Osteoblast (primary cell): ENCODE measurements around the gene SCT. TPM values are rescaled to one million over a fixed set of nuclear protein-coding genes. Genes with fewer than 3 reads are reported as not detected.

Experiments used
- DNase-seq: peaks from one replicate; pipeline ENCODE4 v3.0.0; 2011; ENCODE audit warnings: low spot score, mixed read lengths; ENCODE audit not compliant: insufficient read length; ENCODE audit errors: missing footprints
- H2AFZ ChIP-seq: 2 replicates; pipeline ENCODE4 v1.6.0; 2011; ENCODE audit warnings: mild to moderate bottlenecking, low read length
- H3K27ac ChIP-seq: 2 replicates; pipeline ENCODE4 v1.5.1; 2011; ENCODE audit warnings: mild to moderate bottlenecking, low read depth, low read length, moderate library complexity
- H3K27me3 ChIP-seq: 2 replicates; pipeline ENCODE4 v1.6.0; 2012; ENCODE audit warnings: mild to moderate bottlenecking, control low read depth, inconsistent platforms, low read length, moderate library complexity; ENCODE audit not compliant: insufficient read depth
- H3K36me3 ChIP-seq: 2 replicates; pipeline ENCODE4 v1.5.1; 2011; ENCODE audit warnings: mild to moderate bottlenecking, low read length, control low read depth, moderate library complexity; ENCODE audit not compliant: insufficient read depth
- H3K4me1 ChIP-seq: 2 replicates; pipeline ENCODE4 v1.5.1; 2011; ENCODE audit warnings: mild to moderate bottlenecking, low read length, control low read depth, moderate library complexity; ENCODE audit not compliant: insufficient read depth
- H3K4me2 ChIP-seq: 2 replicates; pipeline ENCODE4 v1.6.0; 2011; ENCODE audit warnings: mild to moderate bottlenecking, low read length; ENCODE audit not compliant: insufficient read depth
- H3K4me3 ChIP-seq: fragments of 200-600 bp; sonication (generic); 3 replicates; pipeline ENCODE4 v1.5.1; 2012; ENCODE audit warnings: mild to moderate bottlenecking, low read length, inconsistent platforms; ENCODE audit not compliant: insufficient read depth
- H3K79me2 ChIP-seq: 2 replicates; pipeline ENCODE4 v1.6.0; 2012; ENCODE audit warnings: mild to moderate bottlenecking, low read length, control low read depth, inconsistent platforms; ENCODE audit not compliant: insufficient read depth
- H3K9me3 ChIP-seq: 2 replicates; pipeline ENCODE4 v1.5.1; 2011; ENCODE audit warnings: low read depth, low read length, control low read depth
- H4K20me1 ChIP-seq: 2 replicates; pipeline ENCODE4 v1.6.0; 2012; ENCODE audit warnings: mild to moderate bottlenecking, low read length, control low read depth; ENCODE audit not compliant: insufficient read depth
- total RNA-seq: library from RNA; depleted of rRNA; stranded (reverse); fragments of >200 nt; gene quantifications from 2 replicates; pipeline ENCODE4 v1.2.3, GENCODE V29; 2012
- TF ChIP-seq, protein P1 (sequence below): IDR thresholded peaks from 2 replicates; pipeline ENCODE4 v1.5.1; 2011; ENCODE audit warnings: mild to moderate bottlenecking, low read depth, low read length, moderate library complexity; ENCODE audit errors: extremely low read depth

The SCT gene
- total RNA-seq, 1 donor, result not detected

DNA sequence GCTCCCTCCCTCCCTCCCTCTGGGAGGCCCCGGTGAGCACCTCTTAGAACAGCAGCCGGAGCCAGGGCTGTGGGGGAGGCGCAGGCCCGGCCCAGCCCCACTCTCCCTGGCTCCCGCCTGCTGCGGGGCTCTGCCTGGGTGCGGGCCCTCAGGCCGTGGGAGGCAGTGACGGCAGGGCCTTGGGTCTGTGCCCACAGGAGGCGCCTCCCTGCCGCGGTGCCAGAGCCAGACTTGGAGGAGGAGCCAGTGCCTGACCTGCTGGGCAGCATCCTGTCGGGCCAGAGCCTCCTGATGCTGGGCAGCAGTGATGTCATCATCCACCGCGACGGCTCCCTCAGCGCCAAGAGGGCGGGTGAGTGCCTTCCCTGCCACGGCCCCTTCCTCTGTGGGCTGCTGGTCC is 20.7 kb downstream of the SCT start:
- Histone ChIP-seq H3K4me2 (no peak overlapping the region), H3K79me2 (peaks cover 4% of the 10 kb centered on the region), H3K9me3 (no peaks in the 10 kb centered on the region), H3K27ac (peak overlapping the region; percentile 31), H2AFZ (no peak overlapping the region), H4K20me1 (peaks cover 16% of the 10 kb centered on the region), H3K36me3 (peaks cover 89% of the 10 kb centered on the region), H3K4me1 (no peaks in the 10 kb centered on the region), H3K4me3 (no peak overlapping the region), H3K27me3 (no peaks in the 10 kb centered on the region)
- TF ChIP-seq, protein P1, sequence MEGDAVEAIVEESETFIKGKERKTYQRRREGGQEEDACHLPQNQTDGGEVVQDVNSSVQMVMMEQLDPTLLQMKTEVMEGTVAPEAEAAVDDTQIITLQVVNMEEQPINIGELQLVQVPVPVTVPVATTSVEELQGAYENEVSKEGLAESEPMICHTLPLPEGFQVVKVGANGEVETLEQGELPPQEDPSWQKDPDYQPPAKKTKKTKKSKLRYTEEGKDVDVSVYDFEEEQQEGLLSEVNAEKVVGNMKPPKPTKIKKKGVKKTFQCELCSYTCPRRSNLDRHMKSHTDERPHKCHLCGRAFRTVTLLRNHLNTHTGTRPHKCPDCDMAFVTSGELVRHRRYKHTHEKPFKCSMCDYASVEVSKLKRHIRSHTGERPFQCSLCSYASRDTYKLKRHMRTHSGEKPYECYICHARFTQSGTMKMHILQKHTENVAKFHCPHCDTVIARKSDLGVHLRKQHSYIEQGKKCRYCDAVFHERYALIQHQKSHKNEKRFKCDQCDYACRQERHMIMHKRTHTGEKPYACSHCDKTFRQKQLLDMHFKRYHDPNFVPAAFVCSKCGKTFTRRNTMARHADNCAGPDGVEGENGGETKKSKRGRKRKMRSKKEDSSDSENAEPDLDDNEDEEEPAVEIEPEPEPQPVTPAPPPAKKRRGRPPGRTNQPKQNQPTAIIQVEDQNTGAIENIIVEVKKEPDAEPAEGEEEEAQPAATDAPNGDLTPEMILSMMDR, result no peak
- DNase-seq, result peak; percentile 98

DNA sequence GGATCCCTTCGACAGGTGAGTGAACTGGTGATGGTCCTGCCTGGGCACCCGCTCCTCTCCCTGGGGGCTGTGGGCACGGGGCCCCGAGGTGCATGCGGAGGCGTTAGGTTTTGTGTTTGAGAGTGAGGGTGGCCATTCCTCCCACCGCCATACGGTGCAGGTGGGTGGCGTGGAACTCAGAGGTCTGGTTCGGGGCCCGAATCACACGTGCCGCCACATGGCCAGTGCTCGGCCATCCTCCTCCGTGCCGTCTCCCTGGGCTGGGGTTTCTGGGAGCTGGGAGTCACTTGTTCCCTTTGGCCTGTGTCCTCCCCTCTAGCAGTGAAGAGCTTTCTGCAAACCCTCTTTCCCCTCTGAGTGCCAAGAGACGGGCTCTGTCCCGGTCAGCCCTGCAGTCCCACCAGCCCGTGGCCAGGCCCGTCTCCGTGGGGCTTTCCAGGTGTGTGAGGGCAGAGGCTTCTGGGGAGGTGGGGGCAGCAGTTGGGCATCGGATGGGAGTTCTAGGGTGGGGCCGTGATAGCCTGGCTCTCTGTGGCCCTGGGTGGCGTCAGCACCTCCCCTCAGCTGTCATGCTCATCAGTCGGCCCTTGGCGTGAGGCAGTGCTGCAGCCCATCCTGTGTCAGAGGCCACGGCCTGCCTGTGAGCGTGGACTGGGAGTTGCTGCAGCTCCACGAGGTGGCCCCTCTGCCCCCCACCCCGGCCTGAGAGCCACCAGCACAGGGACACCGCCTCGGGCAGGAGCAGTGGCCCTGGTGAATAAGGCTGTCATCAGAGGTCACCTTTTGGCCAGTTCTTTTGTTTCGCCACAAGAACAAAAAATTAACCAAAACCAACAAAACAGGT is 21.5 kb downstream of the SCT start:
- Histone ChIP-seq H3K36me3 (peaks cover 85% of the 10 kb centered on the region), H3K9me3 (no peaks in the 10 kb centered on the region), H4K20me1 (peaks cover 11% of the 10 kb centered on the region), H3K27me3 (no peaks in the 10 kb centered on the region), H3K4me2 (no peak overlapping the region), H3K79me2 (peaks cover 4% of the 10 kb centered on the region), H3K4me1 (no peaks in the 10 kb centered on the region), H3K4me3 (no peak overlapping the region), H2AFZ (no peak overlapping the region), H3K27ac (no peak overlapping the region)
- DNase-seq, result no peak
- TF ChIP-seq, protein P1, result no peak

DNA sequence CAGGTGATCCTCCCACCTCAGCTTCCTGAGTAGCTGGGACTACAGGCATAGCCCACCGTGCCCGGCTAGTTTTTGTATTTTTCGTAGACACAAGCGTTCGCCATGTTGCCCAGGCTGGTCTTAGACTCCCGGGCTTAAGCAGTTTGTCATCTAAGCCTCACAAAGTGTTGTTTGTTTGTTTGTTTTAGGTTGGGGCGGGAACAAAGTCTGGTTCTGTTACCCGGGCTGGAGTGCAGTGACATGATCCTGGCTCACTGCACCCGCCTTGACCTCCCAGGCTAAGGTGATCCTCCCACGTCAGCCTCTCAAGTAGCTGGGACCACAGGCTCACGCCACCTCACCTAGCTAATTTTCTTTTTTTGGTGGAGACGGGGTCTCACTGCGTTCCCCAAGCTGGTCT is 23.8 kb downstream of the SCT start:
- TF ChIP-seq, protein P1, result no peak
- H3K27me3 ChIP-seq, result no peaks in the 10 kb centered on the region
- H3K4me1 ChIP-seq, result no peaks in the 10 kb centered on the region
- no peak for DNase-seq
- H3K27ac ChIP-seq, result no peak overlapping the region
- no peak overlapping the region for H2AFZ ChIP-seq
- H3K36me3 ChIP-seq, result peaks cover 78% of the 10 kb centered on the region
- no peak overlapping the region for H3K4me3 ChIP-seq
- peaks cover 17% of the 10 kb centered on the region for H4K20me1 ChIP-seq
- H3K9me3 ChIP-seq, result no peaks in the 10 kb centered on the region
- peaks cover 12% of the 10 kb centered on the region for H3K79me2 ChIP-seq
- no peak overlapping the region for H3K4me2 ChIP-seq

DNA sequence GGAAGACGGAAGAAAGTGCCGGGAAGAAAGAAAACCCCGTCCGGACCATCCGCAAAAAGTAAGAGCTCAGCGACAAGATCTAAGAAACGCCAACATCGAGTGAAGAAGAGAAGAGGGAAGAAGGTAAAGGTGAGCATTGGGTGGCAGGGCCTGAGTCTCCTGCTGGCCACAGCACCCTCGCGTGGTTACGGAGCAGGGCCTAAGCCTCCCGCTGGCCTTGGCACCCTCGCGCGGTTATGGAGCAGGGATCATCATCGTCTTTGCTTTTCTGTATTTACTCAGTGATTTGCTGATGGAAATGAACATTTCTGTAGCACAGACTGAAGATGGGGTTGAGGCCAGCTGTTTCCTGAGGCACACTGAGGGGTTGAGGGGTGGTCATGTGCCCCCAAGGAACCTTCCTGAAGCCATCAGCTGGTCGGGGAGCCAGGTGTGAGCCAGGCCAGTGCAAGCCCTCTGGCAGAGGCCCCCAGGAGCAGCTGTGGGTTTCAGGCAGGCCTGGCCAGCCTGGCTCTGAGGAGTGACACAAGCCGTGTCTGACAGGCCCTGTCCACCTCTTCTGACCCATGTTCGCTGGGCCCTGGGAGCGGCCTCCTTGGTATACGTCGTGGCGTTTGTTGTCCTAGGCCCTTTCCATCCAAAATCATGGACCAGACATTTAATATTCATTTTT is 25.3 kb downstream of the SCT start:
- H3K4me2 ChIP-seq, result no peak overlapping the region
- no peaks in the 10 kb centered on the region for H3K4me1 ChIP-seq
- no peaks in the 10 kb centered on the region for H3K9me3 ChIP-seq
- H3K79me2 ChIP-seq, result peaks cover 17% of the 10 kb centered on the region
- TF ChIP-seq, protein P1, result no peak
- H3K36me3 ChIP-seq, result peaks cover 76% of the 10 kb centered on the region
- H3K4me3 ChIP-seq, result no peak overlapping the region
- no peak overlapping the region for H2AFZ ChIP-seq
- DNase-seq, result no peak
- H4K20me1 ChIP-seq, result peaks cover 21% of the 10 kb centered on the region
- H3K27ac ChIP-seq, result no peak overlapping the region
- no peaks in the 10 kb centered on the region for H3K27me3 ChIP-seq
